C4-2B (cell line): ENCODE data around the gene KDM4C.

Experiments used
- ZFX ChIP-seq: fragments of 450-650 bp; IDR thresholded peaks from 2 replicates; pipeline ENCODE4 v1.6.1; 2017
- TF ChIP-seq, protein P1 (sequence below): fragments of 450-650 bp; conservative IDR thresholded peaks from 2 replicates; pipeline ENCODE4 v1.5.1; 2017; ENCODE audit warnings: mild to moderate bottlenecking

DNA sequence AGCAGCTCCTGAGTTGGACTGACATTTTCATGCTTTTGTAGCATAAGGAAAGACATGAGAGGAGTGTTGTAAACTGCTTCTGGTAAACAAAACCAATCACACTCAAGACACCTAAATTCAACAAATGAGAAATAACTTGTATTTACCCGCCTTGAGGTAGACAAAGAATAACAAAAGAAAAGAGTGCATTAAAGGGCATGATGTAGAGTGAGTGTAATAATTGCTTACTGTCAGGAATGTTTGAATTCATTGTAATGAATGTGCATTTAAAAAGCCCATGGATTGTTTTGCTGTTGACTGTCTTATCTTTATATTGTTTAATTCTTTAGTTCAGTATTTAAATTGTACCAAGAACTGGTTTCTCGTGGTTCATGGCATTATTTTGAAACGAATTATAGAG is 61.8 kb downstream of the KDM4C start:
- TF ChIP-seq, protein P1, sequence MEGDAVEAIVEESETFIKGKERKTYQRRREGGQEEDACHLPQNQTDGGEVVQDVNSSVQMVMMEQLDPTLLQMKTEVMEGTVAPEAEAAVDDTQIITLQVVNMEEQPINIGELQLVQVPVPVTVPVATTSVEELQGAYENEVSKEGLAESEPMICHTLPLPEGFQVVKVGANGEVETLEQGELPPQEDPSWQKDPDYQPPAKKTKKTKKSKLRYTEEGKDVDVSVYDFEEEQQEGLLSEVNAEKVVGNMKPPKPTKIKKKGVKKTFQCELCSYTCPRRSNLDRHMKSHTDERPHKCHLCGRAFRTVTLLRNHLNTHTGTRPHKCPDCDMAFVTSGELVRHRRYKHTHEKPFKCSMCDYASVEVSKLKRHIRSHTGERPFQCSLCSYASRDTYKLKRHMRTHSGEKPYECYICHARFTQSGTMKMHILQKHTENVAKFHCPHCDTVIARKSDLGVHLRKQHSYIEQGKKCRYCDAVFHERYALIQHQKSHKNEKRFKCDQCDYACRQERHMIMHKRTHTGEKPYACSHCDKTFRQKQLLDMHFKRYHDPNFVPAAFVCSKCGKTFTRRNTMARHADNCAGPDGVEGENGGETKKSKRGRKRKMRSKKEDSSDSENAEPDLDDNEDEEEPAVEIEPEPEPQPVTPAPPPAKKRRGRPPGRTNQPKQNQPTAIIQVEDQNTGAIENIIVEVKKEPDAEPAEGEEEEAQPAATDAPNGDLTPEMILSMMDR = no peak
- no peak for TF ChIP-seq ZFX
